HEK293 (cell line): ENCODE results near the gene STX1B.
A peak's percentile ranks its signal among the peaks of the same experiment; 100 is the strongest.

ENCODE experiments used
- GLI4 ChIP-seq: fragments of 450-650 bp; formaldehyde crosslinking; IDR thresholded peaks from 2 replicates; pipeline ENCODE4 v1.5.1; 2016; ENCODE audit warnings: missing biosample characterization, missing genetic modification characterization
- INSM2 ChIP-seq: fragments of 450-650 bp; formaldehyde crosslinking; IDR thresholded peaks from 2 replicates; pipeline ENCODE4 v1.5.1; 2016; ENCODE audit warnings: missing biosample characterization, missing genetic modification characterization
- PRDM1 ChIP-seq: fragments of 450-650 bp; formaldehyde crosslinking; IDR thresholded peaks from 2 replicates; pipeline ENCODE4; 2016; ENCODE audit warnings: missing biosample characterization, missing genetic modification characterization
- SCRT1 ChIP-seq: fragments of 450-650 bp; formaldehyde crosslinking; IDR thresholded peaks from 2 replicates; pipeline ENCODE4 v1.5.1; 2016; ENCODE audit warnings: missing biosample characterization, missing genetic modification characterization, borderline replicate concordance
- SP3 ChIP-seq: fragments of 450-650 bp; formaldehyde crosslinking; IDR thresholded peaks from 2 replicates; pipeline ENCODE4 v1.5.1; 2016; ENCODE audit warnings: missing biosample characterization, missing genetic modification characterization
- TSHZ1 ChIP-seq: fragments of 450-650 bp; formaldehyde crosslinking; IDR thresholded peaks from 2 replicates; pipeline ENCODE4 v1.5.1; 2016; ENCODE audit warnings: missing biosample characterization, missing genetic modification characterization, borderline replicate concordance
- YY2 ChIP-seq: fragments of 450-650 bp; formaldehyde crosslinking; IDR thresholded peaks from 2 replicates; pipeline ENCODE4 v1.5.1; 2016; ENCODE audit warnings: missing biosample characterization, missing genetic modification characterization
- ZBTB17 ChIP-seq: fragments of 450-650 bp; formaldehyde crosslinking; IDR thresholded peaks from 2 replicates; pipeline ENCODE4 v1.5.1; 2016; ENCODE audit warnings: missing biosample characterization, missing genetic modification characterization
- ZBTB20 ChIP-seq: fragments of 450-650 bp; formaldehyde crosslinking; IDR thresholded peaks from 2 replicates; pipeline ENCODE4 v1.5.1; 2016; ENCODE audit warnings: missing biosample characterization, missing genetic modification characterization
- ZNF10 ChIP-seq: fragments of 450-650 bp; formaldehyde crosslinking; IDR thresholded peaks from 2 replicates; pipeline ENCODE4 v1.5.1; 2017; ENCODE audit warnings: missing biosample characterization, missing genetic modification characterization
- ZNF121 ChIP-seq: fragments of 450-650 bp; formaldehyde crosslinking; IDR thresholded peaks from 2 replicates; pipeline ENCODE4 v1.5.1; 2016; ENCODE audit warnings: missing biosample characterization, missing genetic modification characterization
- ZNF132 ChIP-seq: fragments of 450-650 bp; formaldehyde crosslinking; IDR thresholded peaks from 2 replicates; pipeline ENCODE4 v1.5.1; 2017; ENCODE audit warnings: missing biosample characterization, missing genetic modification characterization, borderline replicate concordance
- ZNF157 ChIP-seq: fragments of 450-650 bp; formaldehyde crosslinking; IDR thresholded peaks from 2 replicates; pipeline ENCODE4 v1.5.1; 2016; ENCODE audit warnings: missing biosample characterization, missing genetic modification characterization
- ZNF175 ChIP-seq: fragments of 450-650 bp; formaldehyde crosslinking; IDR thresholded peaks from 2 replicates; pipeline ENCODE4 v1.5.1; 2016; ENCODE audit warnings: missing biosample characterization, missing genetic modification characterization
- ZNF18 ChIP-seq: fragments of 450-650 bp; formaldehyde crosslinking; IDR thresholded peaks from 2 replicates; pipeline ENCODE4 v1.5.1; 2016; ENCODE audit warnings: missing biosample characterization, missing genetic modification characterization
- ZNF202 ChIP-seq: fragments of 450-650 bp; formaldehyde crosslinking; IDR thresholded peaks from 2 replicates; pipeline ENCODE4 v1.5.1; 2016; ENCODE audit warnings: missing biosample characterization, missing genetic modification characterization, borderline replicate concordance
- ZNF239 ChIP-seq: fragments of 450-650 bp; formaldehyde crosslinking; IDR thresholded peaks from 2 replicates; pipeline ENCODE4 v1.5.1; 2016; ENCODE audit warnings: missing biosample characterization, missing genetic modification characterization
- ZNF341 ChIP-seq: fragments of 450-650 bp; formaldehyde crosslinking; IDR thresholded peaks from 2 replicates; pipeline ENCODE4; 2016; ENCODE audit warnings: low read depth, missing biosample characterization, missing genetic modification characterization
- ZNF366 ChIP-seq: fragments of 450-650 bp; formaldehyde crosslinking; conservative IDR thresholded peaks from 2 replicates; pipeline ENCODE4 v1.5.1; 2016; ENCODE audit warnings: missing biosample characterization, missing genetic modification characterization
- ZNF391 ChIP-seq: fragments of 450-650 bp; formaldehyde crosslinking; IDR thresholded peaks from 2 replicates; pipeline ENCODE4 v1.5.1; 2016; ENCODE audit warnings: low read depth, missing biosample characterization, missing genetic modification characterization, borderline replicate concordance
- ZNF510 ChIP-seq: fragments of 450-650 bp; formaldehyde crosslinking; IDR thresholded peaks from 2 replicates; pipeline ENCODE4 v1.5.1; 2018; ENCODE audit warnings: mild to moderate bottlenecking, missing genetic modification characterization, missing biosample characterization; ENCODE audit not compliant: insufficient replicate concordance
- ZNF514 ChIP-seq: fragments of 450-650 bp; formaldehyde crosslinking; IDR thresholded peaks from 2 replicates; pipeline ENCODE4 v1.5.1; 2016; ENCODE audit warnings: missing biosample characterization, missing genetic modification characterization
- ZNF555 ChIP-seq: fragments of 450-650 bp; formaldehyde crosslinking; conservative IDR thresholded peaks from 2 replicates; pipeline ENCODE4 v1.5.1; 2017; ENCODE audit warnings: missing biosample characterization, mild to moderate bottlenecking, missing genetic modification characterization, inconsistent platforms
- ZNF560 ChIP-seq: fragments of 450-650 bp; formaldehyde crosslinking; IDR thresholded peaks from 2 replicates; pipeline ENCODE4 v1.5.1; 2017; ENCODE audit warnings: missing biosample characterization, missing genetic modification characterization, borderline replicate concordance
- ZNF600 ChIP-seq: fragments of 450-650 bp; formaldehyde crosslinking; IDR thresholded peaks from 2 replicates; pipeline ENCODE4 v1.5.1; 2016; ENCODE audit warnings: missing biosample characterization, missing genetic modification characterization
- ZNF664 ChIP-seq: fragments of 450-650 bp; formaldehyde crosslinking; IDR thresholded peaks from 2 replicates; pipeline ENCODE4 v1.5.1; 2016; ENCODE audit warnings: missing biosample characterization, missing genetic modification characterization
- ZNF747 ChIP-seq: fragments of 450-650 bp; formaldehyde crosslinking; IDR thresholded peaks from 2 replicates; pipeline ENCODE4 v1.5.1; 2016; ENCODE audit warnings: missing biosample characterization, missing genetic modification characterization
- ZNF768 ChIP-seq: fragments of 450-650 bp; formaldehyde crosslinking; IDR thresholded peaks from 2 replicates; pipeline ENCODE4 v1.5.1; 2018; ENCODE audit warnings: missing biosample characterization, mild to moderate bottlenecking, missing genetic modification characterization
- ZSCAN18 ChIP-seq: fragments of 450-650 bp; formaldehyde crosslinking; IDR thresholded peaks from 2 replicates; pipeline ENCODE4 v1.5.1; 2016; ENCODE audit warnings: missing biosample characterization, missing genetic modification characterization
- ZSCAN5A ChIP-seq: fragments of 450-650 bp; formaldehyde crosslinking; IDR thresholded peaks from 2 replicates; pipeline ENCODE4 v1.5.1; 2016; ENCODE audit warnings: missing biosample characterization, missing genetic modification characterization
- ZXDB ChIP-seq: fragments of 450-650 bp; formaldehyde crosslinking; IDR thresholded peaks from 2 replicates; pipeline ENCODE4 v1.5.1; 2016; ENCODE audit warnings: missing biosample characterization, missing genetic modification characterization

Gene STX1B

GRCh38 chr16:30984669-30985400, 25.6 kb downstream of the STX1B start, which contains the start of gene HSD3B7 (continued):
- TF ChIP-seq ZBTB20 (tag by site-specific recombination) (no peak; the same call in 1 of the 2 replicates), SP3 (tag by site-specific recombination) (peak; percentile 76), ZNF391 (tag by site-specific recombination) (no peak), INSM2 (tag by site-specific recombination) (0 out of 2 replicates have a peak, but pooled peaks have one; percentile 26), ZNF560 (tag by site-specific recombination) (no peak), ZNF202 (no peak), ZNF121 (tag by site-specific recombination) (no peak), ZNF510 (tag by site-specific recombination) (no peak), ZNF10 (tag by site-specific recombination) (no peak; the same call in 1 of the 2 replicates), ZNF555 (tag by site-specific recombination) (no peak), ZNF157 (tag by site-specific recombination) (0 out of 2 replicates have a peak, but pooled peaks have one; percentile 4), ZNF514 (tag by site-specific recombination) (no peak), ZNF600 (peak; percentile 9; the same call in 1 of the 2 replicates), ZSCAN18 (tag by site-specific recombination) (no peak), ZNF768 (tag by site-specific recombination) (peak; percentile 94; the same call in 1 of the 2 replicates), ZNF747 (tag by site-specific recombination) (no peak), ZSCAN5A (tag by site-specific recombination) (no peak), TSHZ1 (no peak), SCRT1 (tag by site-specific recombination) (no peak), ZNF132 (tag by site-specific recombination) (no peak), ZBTB17 (peak; percentile 96), ZNF18 (tag by site-specific recombination) (no peak), YY2 (tag by site-specific recombination) (no peak; the same call in none of the 2 replicates), PRDM1 (tag by site-specific recombination) (no peak), ZNF341 (tag by site-specific recombination) (peak; percentile 49; the same call in 1 of the 2 replicates), ZXDB (tag by site-specific recombination) (0 out of 2 replicates have a peak, but pooled peaks have one; percentile 38), ZNF664 (tag by site-specific recombination) (no peak), ZNF239 (tag by site-specific recombination) (no peak), ZNF366 (tag by site-specific recombination) (peak; percentile 81), ZNF175 (tag by site-specific recombination) (no peak), GLI4 (no peak)
